CD4-positive, alpha-beta T cell treated with Interleukin-12 subunit alpha and Interleukin-12 subunit beta, for 1 hour (primary cell): ENCODE data around the gene IGFL2.
"Not testable (repeated sequence)": the region's sequence is repeated elsewhere in the genome, so short reads cannot be mapped to it uniquely, and the experiment has no call there.

Experiments
- DNase-seq: peaks from one replicate; pipeline ENCODE4 v3.0.0-alpha.2; 2020

The IGFL2 gene

GRCh38 chr19:46144756-46145155, 3.3 kb upstream of the IGFL2 start:
- no peak for DNase-seq

- DNase-seq: no peak
Observed at GRCh38 chr19:46147166-46147740, 785 bp upstream of the IGFL2 start.

GRCh38 chr19:46150606-46151005, 2.6 kb downstream of the IGFL2 start:
- DNase-seq: no peak

GRCh38 chr19:46155237-46155636, 7.2 kb downstream of the IGFL2 start:
- DNase-seq: no peak

GRCh38 chr19:46159418-46160232, 11.6 kb downstream of the IGFL2 start:
- DNase-seq: no peak

- DNase-seq: no peak
Observed at GRCh38 chr19:46160233-46160775, 12.3 kb downstream of the IGFL2 start.

- not testable (repeated sequence) for DNase-seq
Observed at GRCh38 chr19:46161642-46162257, 13.7 kb downstream of the IGFL2 start.

- no peak for DNase-seq
Observed at GRCh38 chr19:46162731-46163130, 14.7 kb downstream of the IGFL2 start.

- no peak for DNase-seq
Observed at GRCh38 chr19:46173886-46174480, 25.9 kb downstream of the IGFL2 start.

GRCh38 chr19:46176116-46176860, 28.2 kb downstream of the IGFL2 start:
- no peak for DNase-seq

- DNase-seq: no peak
Observed at GRCh38 chr19:46179076-46179759, 31.2 kb downstream of the IGFL2 start.

GRCh38 chr19:46180701-46181387, 32.8 kb downstream of the IGFL2 start:
- DNase-seq: no peak

- no peak for DNase-seq
Observed at GRCh38 chr19:46181388-46181779, 33.3 kb downstream of the IGFL2 start.

- DNase-seq: no peak
Observed at GRCh38 chr19:46182476-46182875, 34.4 kb downstream of the IGFL2 start.

GRCh38 chr19:46184775-46185710, 37.0 kb downstream of the IGFL2 start:
- DNase-seq: not testable (repeated sequence)

- DNase-seq: no peak
Observed at GRCh38 chr19:46186101-46186716, 38.2 kb downstream of the IGFL2 start.

GRCh38 chr19:46186717-46187101, 38.7 kb downstream of the IGFL2 start:
- DNase-seq: no peak

GRCh38 chr19:46189971-46190888, 42.2 kb downstream of the IGFL2 start:
- DNase-seq: no peak

GRCh38 chr19:46191356-46191755, 43.3 kb downstream of the IGFL2 start:
- DNase-seq: no peak
